Thyroid gland (tissue), 4 donors: ENCODE measurements around the gene SEC14L1. TPM values are rescaled to one million over a fixed set of nuclear protein-coding genes. Genes with fewer than 3 reads are reported as not detected.
"Not testable (repeated sequence)": the region's sequence is repeated elsewhere in the genome, so short reads cannot be mapped to it uniquely, and the experiment has no call there.

Experiments
- DNase-seq, 2 donors: peaks; one replicate each; pipeline ENCODE4 v3.0.0-alpha.2; 2019
- H3K27ac ChIP-seq, 3 donors: fragments of 200-600 bp; sonication (generic); 1 replicate in 2 of 3; 2 replicates in 1 of 3; pipeline ENCODE4 v1.5.1; 2016 to 2019; ENCODE audit warnings: mild to moderate bottlenecking in 1 of 3, moderate library complexity in 1 of 3
- H3K27me3 ChIP-seq: fragments of 200-600 bp; sonication (generic); one replicate; pipeline ENCODE4 v1.5.1; 2019
- H3K36me3 ChIP-seq, 2 donors: fragments of 200-600 bp; sonication (generic); one replicate each; pipeline ENCODE4 v1.5.1; 2016 to 2019
- H3K4me1 ChIP-seq, 2 donors: fragments of 200-600 bp; sonication (generic); one replicate each; pipeline ENCODE4 v1.5.1; 2017 to 2019
- H3K4me3 ChIP-seq, 3 donors: fragments of 200-600 bp; sonication (generic); replicated peaks in 1 of 3; 1 replicate in 2 of 3; 2 replicates in 1 of 3; pipeline ENCODE4 v1.5.1; 2016; ENCODE audit warnings: mild to moderate bottlenecking in 1 of 3
- H3K9me3 ChIP-seq: fragments of 200-600 bp; sonication (generic); one replicate; pipeline ENCODE4 v1.5.1; 2017
- CTCF ChIP-seq, 6 experiments: fragments of 200-600 bp in 3 of 6; fragments of 450-650 bp in 3 of 6; sonication (generic) in 3 of 6; IDR thresholded peaks; one replicate each; pipeline ENCODE4 v1.5.1; 2016 to 2019; ENCODE audit warnings: antibody characterized with exemption in 6 of 6, mild to moderate bottlenecking in 2 of 6, inconsistent platforms in 1 of 6, moderate library complexity in 1 of 6
- POLR2A ChIP-seq, 2 donors: fragments of 450-650 bp; IDR thresholded peaks; one replicate each; pipeline ENCODE4 v1.6.1; 2017; ENCODE audit warnings: antibody characterized with exemption in 2 of 2, mild to moderate bottlenecking in 2 of 2, moderate library complexity in 1 of 2
- WGBS, 2 donors: methylation state at CpG; one replicate each; pipeline ENCODE4 v1.1.5; 2017; 5-methylcytosine and 5-hydroxymethylcytosine counted together
- intact Hi-C: fragments of 100-400 bp; cut with DNase I; formaldehyde crosslinking; loops from one replicate; pipeline ENCODE4 v1.15.1; 2023
- total RNA-seq, 4 donors: library from RNA; depleted of rRNA; stranded (reverse); fragments of >200 nt; gene quantifications; one replicate each; pipeline ENCODE4 v1.2.3, GENCODE V29; 2016

Gene SEC14L1
- total RNA-seq, 4 donors from 2014 or later = 57.6 to 287 (median 102) TPM

GRCh38 chr17:77148077-77148939 is 7.5 kb downstream of the SEC14L1 start:
- 76 to 78% methylated on average over 15 of the region's 15 CpGs for WGBS, 2 donors
- Histone ChIP-seq H3K27ac (peak overlapping the region; percentile 94 to 98 (median 96)), H3K9me3 (no peaks in the 10 kb centered on the region), H3K4me3 (peak overlapping the region in 1 of 3 donors; percentile 12), H3K36me3 (peaks cover 6 to 11% of the 10 kb centered on the region in 2 donors), H3K4me1 (peaks cover 51 to 75% of the 10 kb centered on the region in 2 donors), H3K27me3 (no peaks in the 10 kb centered on the region)
- DNase-seq = no peak
- intact Hi-C loops = no loop called here
- no peak for TF ChIP-seq POLR2A (IDR thresholded peaks at IDR 0.05)
- no peak for TF ChIP-seq CTCF (IDR thresholded peaks at IDR 0.05)

- peak; percentile 62 to 75 for DNase-seq
- Histone ChIP-seq H3K4me3 (peak overlapping the region in 1 of 3 donors; percentile 12), H3K9me3 (no peaks in the 10 kb centered on the region), H3K36me3 (peaks cover 6 to 11% of the 10 kb centered on the region in 2 donors), H3K4me1 (peaks cover 57 to 82% of the 10 kb centered on the region in 2 donors), H3K27ac (peak overlapping the region; percentile 94 to 98 (median 96)), H3K27me3 (no peaks in the 10 kb centered on the region)
- 53% methylated on average over 10 of the region's 10 CpGs for WGBS, 2 donors
- TF ChIP-seq CTCF (IDR thresholded peaks at IDR 0.05) (no peak), POLR2A (IDR thresholded peaks at IDR 0.05) (no peak)
- intact Hi-C loops = no loop called here
Measured at GRCh38 chr17:77148940-77149510, 8.3 kb downstream of the SEC14L1 start.

- peaks cover 4 to 6% of the 10 kb centered on the region in 2 donors for H3K36me3 ChIP-seq
- H3K27ac ChIP-seq = peak overlapping the region in 2 of 3 donors; percentile 94 to 96
- no peaks in the 10 kb centered on the region for H3K27me3 ChIP-seq
- no peak for DNase-seq
- no peak overlapping the region for H3K4me3 ChIP-seq
- TF ChIP-seq POLR2A (IDR thresholded peaks at IDR 0.05) = no peak
- no peak for TF ChIP-seq CTCF (IDR thresholded peaks at IDR 0.05)
- peaks cover 56 to 82% of the 10 kb centered on the region in 2 donors for H3K4me1 ChIP-seq
- intact Hi-C loops = no loop called here
- H3K9me3 ChIP-seq = no peaks in the 10 kb centered on the region
- 87 to 93% methylated on average over 5 of the region's 5 CpGs for WGBS, 2 donors
Measured at GRCh38 chr17:77150196-77150595, 9.4 kb downstream of the SEC14L1 start.

- no peak overlapping the region for H3K4me3 ChIP-seq
- peak overlapping the region; percentile 9 to 96 (median 94) for H3K27ac ChIP-seq
- TF ChIP-seq CTCF (IDR thresholded peaks at IDR 0.05) (no peak), POLR2A (IDR thresholded peaks at IDR 0.05) (no peak)
- no peak for DNase-seq
- peaks cover 46 to 75% of the 10 kb centered on the region in 2 donors for H3K4me1 ChIP-seq
- intact Hi-C loops = no loop called here
- H3K9me3 ChIP-seq = no peaks in the 10 kb centered on the region
- WGBS, 2 donors = 74 to 86% methylated on average over 7 of the region's 7 CpGs
- no peaks in the 10 kb centered on the region for H3K27me3 ChIP-seq
- peaks cover 4 to 6% of the 10 kb centered on the region in 2 donors for H3K36me3 ChIP-seq
Measured at GRCh38 chr17:77151186-77151585, 10.4 kb downstream of the SEC14L1 start.

GRCh38 chr17:77152056-77152455 is 11.3 kb downstream of the SEC14L1 start:
- intact Hi-C loops, H3K27me3 ChIP-seq, H3K9me3 ChIP-seq, H3K36me3 ChIP-seq, DNase-seq, H3K4me3 ChIP-seq: not testable (repeated sequence)
- H3K4me1 ChIP-seq = peaks cover 40 to 67% of the 10 kb centered on the region in 2 donors
- WGBS, 2 donors = 58 to 80% methylated on average over 6 of the region's 6 CpGs
- peak overlapping the region; percentile 64 to 94 (median 76) for H3K27ac ChIP-seq
